BE2C (cell line): Measurements from ENCODE around the gene FST.

ENCODE experiments used
- DNase-seq: peaks from one replicate; pipeline ENCODE4 v3.0.0-alpha.2; 2020
- H3K27me3 ChIP-seq: fragments of 250-450 bp; sonication (Bioruptor Pico); 2 replicates; pipeline ENCODE4 v1.5.1; 2020; ENCODE audit warnings: mild to moderate bottlenecking
- H3K36me3 ChIP-seq: fragments of 250-450 bp; sonication (Bioruptor Pico); 2 replicates; pipeline ENCODE4 v1.5.1; 2020; ENCODE audit warnings: mild to moderate bottlenecking
- H3K4me1 ChIP-seq: fragments of 250-450 bp; sonication (Bioruptor Pico); 2 replicates; pipeline ENCODE4 v1.5.1; 2020
- H3K4me3 ChIP-seq: 2 replicates; pipeline ENCODE4 v1.5.1; 2011; ENCODE audit warnings: low read depth, low read length
- H3K9me3 ChIP-seq: fragments of 250-450 bp; sonication (Bioruptor Pico); 2 replicates; pipeline ENCODE4 v1.5.1; 2020
- CTCF ChIP-seq: IDR thresholded peaks from 2 replicates; pipeline ENCODE4 v1.5.1; 2012; ENCODE audit warnings: mild to moderate bottlenecking, low read depth, low read length

The FST gene

DNA sequence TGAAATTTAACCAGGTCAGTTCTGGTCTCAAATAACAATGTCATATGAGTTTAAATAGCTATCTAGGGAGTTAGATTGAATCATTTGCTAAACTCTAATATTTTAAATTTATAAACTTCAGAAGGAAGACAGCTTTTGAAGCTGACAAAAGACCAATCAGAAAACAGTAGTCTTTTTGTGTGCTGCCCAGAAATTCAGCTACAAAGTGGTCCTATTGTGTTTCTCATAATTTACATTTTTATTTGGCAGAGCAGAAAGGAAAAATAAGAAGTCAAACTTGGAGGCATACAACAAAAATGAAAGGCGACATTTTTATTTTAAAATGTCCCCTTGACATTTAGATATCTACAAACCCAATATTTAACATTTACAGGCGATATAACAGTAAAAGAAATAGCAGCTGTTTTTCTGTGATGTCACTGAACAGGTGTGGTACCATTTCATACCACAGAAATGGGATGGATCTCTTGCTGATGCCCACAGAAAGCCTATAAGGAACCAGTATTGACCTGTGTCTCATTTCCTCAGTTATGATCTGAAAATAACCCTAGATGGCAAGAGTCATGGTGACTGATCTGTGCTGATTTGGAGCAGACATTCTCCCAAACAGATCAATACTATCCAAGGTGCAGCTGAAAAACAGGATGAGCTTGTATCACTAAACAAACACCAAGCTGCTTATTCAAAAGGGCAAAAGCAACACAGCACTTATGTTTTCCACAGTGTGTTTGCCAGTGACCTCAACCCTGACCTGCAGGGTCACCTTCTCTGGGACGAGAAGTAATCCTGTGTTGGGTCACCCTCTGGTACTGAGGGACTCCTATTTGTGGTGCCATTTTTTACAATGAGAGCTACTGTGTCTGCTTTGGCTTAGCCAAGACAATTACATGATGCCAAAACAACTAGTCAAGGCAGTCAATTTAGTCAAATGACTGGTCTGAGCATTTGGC lies 3.6 kb upstream of the FST start:
- TF ChIP-seq CTCF: no peak
- no peak overlapping the region for H3K4me3 ChIP-seq
- H3K4me1 ChIP-seq: no peaks in the 10 kb centered on the region
- no peak for DNase-seq
- no peaks in the 10 kb centered on the region for H3K36me3 ChIP-seq
- no peaks in the 10 kb centered on the region for H3K9me3 ChIP-seq
- H3K27me3 ChIP-seq: peaks cover 33% of the 10 kb centered on the region

- H3K36me3 ChIP-seq: no peaks in the 10 kb centered on the region
- no peaks in the 10 kb centered on the region for H3K9me3 ChIP-seq
- DNase-seq: no peak
- peaks cover 50% of the 10 kb centered on the region for H3K27me3 ChIP-seq
- peak; percentile 61 for TF ChIP-seq CTCF
- H3K4me3 ChIP-seq: no peak overlapping the region
- H3K4me1 ChIP-seq: no peaks in the 10 kb centered on the region
Observed at GRCh38 chr5:53478411-53479044, 1.9 kb upstream of the FST start.

DNA sequence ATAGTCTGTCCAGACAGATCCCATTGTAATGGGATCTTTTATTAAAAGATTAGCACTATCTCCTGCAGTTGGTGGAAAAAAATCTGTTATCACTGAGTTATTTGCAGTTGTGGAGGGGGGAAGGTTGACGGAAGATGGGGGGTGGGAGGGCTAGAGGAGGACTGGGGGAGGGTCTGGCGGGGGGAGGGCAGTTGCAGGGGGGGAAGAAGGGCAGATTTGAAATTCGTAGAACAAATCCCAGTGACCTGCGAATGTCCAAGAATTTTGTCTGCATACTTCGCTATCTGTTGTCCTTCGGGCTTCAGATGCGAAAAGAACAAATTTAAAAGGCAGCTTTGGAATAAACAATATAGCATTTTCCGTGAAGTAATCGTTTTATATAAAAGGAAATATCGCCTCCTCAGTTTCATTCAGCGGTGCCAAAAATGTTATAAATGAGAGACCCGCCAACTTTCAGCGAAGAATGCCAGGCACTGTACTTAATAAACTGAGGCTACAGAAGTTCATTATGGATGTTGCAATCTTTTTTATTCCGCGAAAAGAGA lies 1.3 kb upstream of the FST start:
- Histone ChIP-seq H3K27me3 (peaks cover 56% of the 10 kb centered on the region), H3K4me3 (no peak overlapping the region)

GRCh38 chr5:53479590-53480415 lies 626 bp upstream of the FST start:
- H3K36me3 ChIP-seq: no peaks in the 10 kb centered on the region
- no peak for DNase-seq
- no peaks in the 10 kb centered on the region for H3K9me3 ChIP-seq
- H3K4me3 ChIP-seq: no peak overlapping the region
- H3K4me1 ChIP-seq: no peaks in the 10 kb centered on the region
- H3K27me3 ChIP-seq: peaks cover 59% of the 10 kb centered on the region
- no peak for TF ChIP-seq CTCF

More for the DNA sequence above, 1.3 kb upstream of the FST start:
- TF ChIP-seq CTCF: no peak
- Histone ChIP-seq H3K9me3 (no peaks in the 10 kb centered on the region), H3K4me1 (no peaks in the 10 kb centered on the region), H3K36me3 (no peaks in the 10 kb centered on the region)
- DNase-seq: no peak

- H3K4me3 ChIP-seq: peak overlapping the region; percentile 31
- H3K9me3 ChIP-seq: no peaks in the 10 kb centered on the region
- no peaks in the 10 kb centered on the region for H3K4me1 ChIP-seq
- no peak for TF ChIP-seq CTCF
- peaks cover 62% of the 10 kb centered on the region for H3K27me3 ChIP-seq
- H3K36me3 ChIP-seq: no peaks in the 10 kb centered on the region
- DNase-seq: no peak
Observed at GRCh38 chr5:53481159-53481886, 894 bp downstream of the FST start.
